Activated CD8-positive, alpha-beta memory T cell treated with anti-CD3 and anti-CD28 coated beads, Interleukin-2, amount 50 U/mL, for 24 hours (primary cell): ENCODE results near the gene DLGAP3.
"Not testable (repeated sequence)": the region's sequence is repeated elsewhere in the genome, so short reads cannot be mapped to it uniquely, and the experiment has no call there.

Experiments
- DNase-seq: peaks from one replicate; pipeline ENCODE4 v3.0.0-alpha.2; 2020; ENCODE audit errors: extremely low read depth

The DLGAP3 gene

GRCh38 chr1:34929497-34929852 is at the start of gene DLGAP3:
Gene DLGAP3 (minus strand): TSS chr1:34929650. CDS start chr1:34905383, 24,267 bp downstream.
- no peak for DNase-seq

- no peak for DNase-seq
These were observed 49.5 kb upstream of the DLGAP3 start for GRCh38 chr1:34978921-34979320.

- no peak for DNase-seq
These were observed 48.4 kb upstream of the DLGAP3 start for GRCh38 chr1:34977858-34978257.

GRCh38 chr1:34977210-34977471 is 47.7 kb upstream of the DLGAP3 start:
- no peak for DNase-seq

GRCh38 chr1:34976384-34977209 is 47.1 kb upstream of the DLGAP3 start:
- no peak for DNase-seq

GRCh38 chr1:34975771-34976170 is 46.3 kb upstream of the DLGAP3 start:
- DNase-seq, result no peak

- no peak for DNase-seq
These were observed 45.9 kb upstream of the DLGAP3 start for GRCh38 chr1:34975338-34975737.

GRCh38 chr1:34974626-34975025 is 45.2 kb upstream of the DLGAP3 start:
- no peak for DNase-seq

- DNase-seq, result no peak
These were observed 43.9 kb upstream of the DLGAP3 start for GRCh38 chr1:34973326-34973725.

GRCh38 chr1:34970829-34971228 is 41.4 kb upstream of the DLGAP3 start:
- no peak for DNase-seq

GRCh38 chr1:34970220-34970735 is 40.8 kb upstream of the DLGAP3 start:
- no peak for DNase-seq

GRCh38 chr1:34968297-34968696 is 38.8 kb upstream of the DLGAP3 start:
- DNase-seq, result not testable (repeated sequence)

GRCh38 chr1:34967672-34968071 is 38.2 kb upstream of the DLGAP3 start:
- not testable (repeated sequence) for DNase-seq

- DNase-seq, result no peak
These were observed 36.1 kb upstream of the DLGAP3 start for GRCh38 chr1:34965597-34965996.

GRCh38 chr1:34950428-34950827 is 21.0 kb upstream of the DLGAP3 start:
- DNase-seq, result no peak

GRCh38 chr1:34948739-34949138 is 19.3 kb upstream of the DLGAP3 start:
- DNase-seq, result not testable (repeated sequence)

GRCh38 chr1:34947641-34948314 is 18.3 kb upstream of the DLGAP3 start:
- not testable (repeated sequence) for DNase-seq

- DNase-seq, result no peak
These were observed 16.8 kb upstream of the DLGAP3 start for GRCh38 chr1:34946211-34946610.

GRCh38 chr1:34941798-34942197 is 12.3 kb upstream of the DLGAP3 start:
- DNase-seq, result not testable (repeated sequence)

- DNase-seq, result no peak
These were observed 1.2 kb upstream of the DLGAP3 start for GRCh38 chr1:34930702-34931071.

- DNase-seq, result no peak
These were observed 627 bp upstream of the DLGAP3 start for GRCh38 chr1:34929853-34930701.

GRCh38 chr1:34928699-34929496 is 552 bp downstream of the DLGAP3 start:
- no peak for DNase-seq
